ENCODE measurements around the gene SLC25A31. TPM values are rescaled to one million over a fixed set of nuclear protein-coding genes. Genes with fewer than 3 reads are reported as not detected.
A peak's percentile ranks its signal among the peaks of the same experiment; 100 is the strongest.

SLC25A31 gene
- polyA plus RNA-seq, 4 donors: not detected

DNA sequence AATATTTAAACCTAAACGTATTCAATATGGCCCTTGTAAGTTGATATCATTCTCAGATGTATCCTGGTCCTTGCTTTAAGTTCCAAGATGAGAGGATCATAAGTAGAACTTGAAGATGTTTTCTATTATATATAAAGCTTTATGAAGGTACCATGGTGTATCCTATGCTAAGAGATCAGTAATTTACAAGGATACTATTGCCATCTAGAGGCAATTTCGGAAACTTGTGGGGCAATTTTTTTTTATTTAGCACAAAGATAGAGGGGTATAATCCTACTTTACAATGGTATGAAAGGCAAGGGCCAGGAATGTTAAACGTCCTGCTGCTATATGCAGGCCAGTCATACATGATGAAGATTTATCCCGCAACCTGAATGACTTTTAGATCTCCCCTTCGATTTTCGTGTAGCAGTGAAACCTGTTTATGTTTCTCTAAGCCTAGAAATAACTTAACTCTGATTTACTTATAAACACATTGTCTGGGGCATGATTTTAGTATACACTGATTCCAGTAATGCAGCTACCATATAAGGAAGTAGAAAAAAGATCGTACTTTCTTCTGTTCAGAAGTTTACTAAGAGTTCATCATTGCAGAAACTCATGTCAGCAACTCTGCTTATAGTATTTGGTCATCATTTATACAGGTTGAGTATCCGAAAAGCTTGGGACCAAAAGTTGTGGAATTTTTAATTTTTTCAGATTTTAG is 2.6 kb downstream of the SLC25A31 start:
- 19 to 22% (median 19%) methylated on average over 8 of the region's 8 CpGs for WGBS, 3 donors
- FAIRE-seq (peak; percentile 74), DNase-seq (peak; percentile 37 to 46)
- Histone ChIP-seq H3K4me1 (ENCODE audit: control insufficient read depth in 3 of 3, insufficient read depth in 2 of 3, low read depth in 1 of 3, low read length in 2 of 3) (no peaks in the 10 kb centered on the region), H3K9me3 (ENCODE audit: control insufficient read depth in 2 of 2, insufficient read depth in 1 of 2, low read depth in 1 of 2, low read length in 1 of 2) (no peaks in the 10 kb centered on the region), H3K27ac (ENCODE audit: low read depth in 1 of 3, low read length in 2 of 3) (no peak overlapping the region), H3K27me3 (ENCODE audit: control insufficient read depth in 3 of 3, insufficient read depth in 3 of 3, low read length in 3 of 3) (no peaks in the 10 kb centered on the region), H3K36me3 (ENCODE audit: control insufficient read depth in 3 of 3, insufficient read depth in 2 of 3, low read depth in 1 of 3, low read length in 3 of 3) (no peaks in the 10 kb centered on the region), H3K4me3 (ENCODE audit: low read depth in 1 of 3, low read length in 3 of 3) (no peak overlapping the region)

- DNase-seq (no peak), FAIRE-seq (no peak)
- H3K4me3 ChIP-seq (ENCODE audit: low read depth in 1 of 3, low read length in 3 of 3): no peak overlapping the region
- H3K9me3 ChIP-seq (ENCODE audit: control insufficient read depth in 2 of 2, insufficient read depth in 1 of 2, low read depth in 1 of 2, low read length in 1 of 2): no peaks in the 10 kb centered on the region
- H3K4me1 ChIP-seq (ENCODE audit: control insufficient read depth in 3 of 3, insufficient read depth in 2 of 3, low read depth in 1 of 3, low read length in 2 of 3): no peaks in the 10 kb centered on the region
- H3K36me3 ChIP-seq (ENCODE audit: control insufficient read depth in 3 of 3, insufficient read depth in 2 of 3, low read depth in 1 of 3, low read length in 3 of 3): no peaks in the 10 kb centered on the region
- H3K27ac ChIP-seq (ENCODE audit: low read depth in 1 of 3, low read length in 2 of 3): no peak overlapping the region
- no peaks in the 10 kb centered on the region for H3K27me3 ChIP-seq (ENCODE audit: control insufficient read depth in 3 of 3, insufficient read depth in 3 of 3, low read length in 3 of 3)
- WGBS, 3 donors: 82 to 91% (median 82%) methylated on average over 2 of the region's 2 CpGs
These were observed 4.8 kb downstream of the SLC25A31 start for GRCh38 chr4:127734976-127735375.

- no peaks in the 10 kb centered on the region for H3K4me1 ChIP-seq (ENCODE audit: control insufficient read depth in 3 of 3, insufficient read depth in 2 of 3, low read depth in 1 of 3, low read length in 2 of 3)
- 37 to 48% (median 47%) methylated on average over 4 of the region's 4 CpGs for WGBS, 3 donors
- H3K4me3 ChIP-seq (ENCODE audit: low read depth in 1 of 3, low read length in 3 of 3): no peak overlapping the region
- no peaks in the 10 kb centered on the region for H3K36me3 ChIP-seq (ENCODE audit: control insufficient read depth in 3 of 3, insufficient read depth in 2 of 3, low read depth in 1 of 3, low read length in 3 of 3)
- no peak overlapping the region for H3K27ac ChIP-seq (ENCODE audit: low read depth in 1 of 3, low read length in 2 of 3)
- H3K27me3 ChIP-seq (ENCODE audit: control insufficient read depth in 3 of 3, insufficient read depth in 3 of 3, low read length in 3 of 3): no peaks in the 10 kb centered on the region
- FAIRE-seq (no peak), DNase-seq (no peak)
- no peaks in the 10 kb centered on the region for H3K9me3 ChIP-seq (ENCODE audit: control insufficient read depth in 2 of 2, insufficient read depth in 1 of 2, low read depth in 1 of 2, low read length in 1 of 2)
These were observed 7.1 kb downstream of the SLC25A31 start for GRCh38 chr4:127737295-127737694.

- FAIRE-seq: no peak
- Histone ChIP-seq H3K4me1 (ENCODE audit: control insufficient read depth in 3 of 3, insufficient read depth in 2 of 3, low read depth in 1 of 3, low read length in 2 of 3) (no peaks in the 10 kb centered on the region), H3K27ac (ENCODE audit: low read depth in 1 of 3, low read length in 2 of 3) (no peak overlapping the region), H3K4me3 (ENCODE audit: low read depth in 1 of 3, low read length in 3 of 3) (no peak overlapping the region), H3K27me3 (ENCODE audit: control insufficient read depth in 3 of 3, insufficient read depth in 3 of 3, low read length in 3 of 3) (no peaks in the 10 kb centered on the region), H3K9me3 (ENCODE audit: control insufficient read depth in 2 of 2, insufficient read depth in 1 of 2, low read depth in 1 of 2, low read length in 1 of 2) (no peaks in the 10 kb centered on the region), H3K36me3 (ENCODE audit: control insufficient read depth in 3 of 3, insufficient read depth in 2 of 3, low read depth in 1 of 3, low read length in 3 of 3) (no peaks in the 10 kb centered on the region)
- DNase-seq: no peak
- 94 to 100% (median 97%) methylated on average over 1 of the region's 1 CpG for WGBS, 3 donors
These were observed 11.0 kb downstream of the SLC25A31 start for GRCh38 chr4:127741247-127741646.

GRCh38 chr4:127747883-127748282 is 17.7 kb downstream of the SLC25A31 start:
- Histone ChIP-seq H3K27me3 (ENCODE audit: control insufficient read depth in 3 of 3, insufficient read depth in 3 of 3, low read length in 3 of 3) (no peaks in the 10 kb centered on the region), H3K36me3 (ENCODE audit: control insufficient read depth in 3 of 3, insufficient read depth in 2 of 3, low read depth in 1 of 3, low read length in 3 of 3) (no peaks in the 10 kb centered on the region), H3K4me1 (ENCODE audit: control insufficient read depth in 3 of 3, insufficient read depth in 2 of 3, low read depth in 1 of 3, low read length in 2 of 3) (no peaks in the 10 kb centered on the region), H3K9me3 (ENCODE audit: control insufficient read depth in 2 of 2, insufficient read depth in 1 of 2, low read depth in 1 of 2, low read length in 1 of 2) (peaks cover 0 to 17% of the 10 kb centered on the region in 2 donors), H3K4me3 (ENCODE audit: low read depth in 1 of 3, low read length in 3 of 3) (no peak overlapping the region), H3K27ac (ENCODE audit: low read depth in 1 of 3, low read length in 2 of 3) (no peak overlapping the region)
- DNase-seq: no peak
- FAIRE-seq: no peak
- 71 to 91% (median 84%) methylated on average over 4 of the region's 4 CpGs for WGBS, 3 donors

DNA sequence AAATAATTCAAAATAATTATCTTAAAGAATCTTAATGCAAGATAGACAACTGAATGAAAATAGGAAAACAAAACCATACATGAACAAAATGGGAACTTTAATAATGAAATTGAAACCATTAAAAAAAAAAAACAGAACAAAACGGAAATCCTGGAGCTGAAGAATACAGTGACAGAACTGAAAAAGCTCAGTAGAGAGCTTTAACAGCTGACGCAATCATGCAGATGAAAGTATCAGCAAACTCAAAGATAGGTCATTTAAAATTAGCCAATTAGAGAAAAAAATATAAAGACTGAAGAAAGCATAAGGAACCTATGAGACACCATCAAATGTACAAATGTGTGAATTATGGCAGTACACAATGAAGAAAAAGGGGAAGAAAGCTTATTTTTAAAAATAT is 18.8 kb downstream of the SLC25A31 start:
- no peak overlapping the region for H3K4me3 ChIP-seq (ENCODE audit: low read depth in 1 of 3, low read length in 3 of 3)
- DNase-seq: no peak
- WGBS, 3 donors: 80 to 88% (median 86%) methylated on average over 2 of the region's 2 CpGs
- no peaks in the 10 kb centered on the region for H3K27me3 ChIP-seq (ENCODE audit: control insufficient read depth in 3 of 3, insufficient read depth in 3 of 3, low read length in 3 of 3)
- H3K4me1 ChIP-seq (ENCODE audit: control insufficient read depth in 3 of 3, insufficient read depth in 2 of 3, low read depth in 1 of 3, low read length in 2 of 3): no peaks in the 10 kb centered on the region
- FAIRE-seq: no peak
- H3K9me3 ChIP-seq (ENCODE audit: control insufficient read depth in 2 of 2, insufficient read depth in 1 of 2, low read depth in 1 of 2, low read length in 1 of 2): peaks cover 0 to 17% of the 10 kb centered on the region in 2 donors
- H3K27ac ChIP-seq (ENCODE audit: low read depth in 1 of 3, low read length in 2 of 3): no peak overlapping the region
- H3K36me3 ChIP-seq (ENCODE audit: control insufficient read depth in 3 of 3, insufficient read depth in 2 of 3, low read depth in 1 of 3, low read length in 3 of 3): no peaks in the 10 kb centered on the region

DNA sequence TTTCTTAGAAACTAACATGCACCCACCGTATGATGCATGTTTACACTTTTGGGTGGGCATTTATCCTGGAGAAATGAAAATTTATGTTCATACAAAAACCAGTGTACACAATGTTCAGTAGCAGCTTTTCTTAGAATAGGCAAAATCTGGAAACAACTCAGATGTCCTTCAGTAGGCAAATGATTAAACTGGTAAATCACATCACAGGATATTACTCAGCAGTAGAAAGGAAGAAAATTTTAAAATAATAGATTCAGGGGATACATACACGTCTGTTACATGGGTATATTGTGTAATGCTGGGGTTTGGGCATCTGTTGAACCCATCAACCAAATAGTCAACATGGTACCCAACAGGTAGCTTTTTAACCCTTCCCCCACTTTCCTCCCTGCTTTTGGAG is 26.7 kb downstream of the SLC25A31 start:
- no peak for FAIRE-seq
- WGBS, 3 donors: 76 to 78% (median 76%) methylated on average over 2 of the region's 2 CpGs
- Histone ChIP-seq H3K27ac (ENCODE audit: low read depth in 1 of 3, low read length in 2 of 3) (no peak overlapping the region), H3K27me3 (ENCODE audit: control insufficient read depth in 3 of 3, insufficient read depth in 3 of 3, low read length in 3 of 3) (no peaks in the 10 kb centered on the region), H3K4me3 (ENCODE audit: low read depth in 1 of 3, low read length in 3 of 3) (no peak overlapping the region), H3K4me1 (ENCODE audit: control insufficient read depth in 3 of 3, insufficient read depth in 2 of 3, low read depth in 1 of 3, low read length in 2 of 3) (no peaks in the 10 kb centered on the region), H3K36me3 (ENCODE audit: control insufficient read depth in 3 of 3, insufficient read depth in 2 of 3, low read depth in 1 of 3, low read length in 3 of 3) (no peaks in the 10 kb centered on the region), H3K9me3 (ENCODE audit: control insufficient read depth in 2 of 2, insufficient read depth in 1 of 2, low read depth in 1 of 2, low read length in 1 of 2) (no peaks in the 10 kb centered on the region)
- DNase-seq: no peak

DNA sequence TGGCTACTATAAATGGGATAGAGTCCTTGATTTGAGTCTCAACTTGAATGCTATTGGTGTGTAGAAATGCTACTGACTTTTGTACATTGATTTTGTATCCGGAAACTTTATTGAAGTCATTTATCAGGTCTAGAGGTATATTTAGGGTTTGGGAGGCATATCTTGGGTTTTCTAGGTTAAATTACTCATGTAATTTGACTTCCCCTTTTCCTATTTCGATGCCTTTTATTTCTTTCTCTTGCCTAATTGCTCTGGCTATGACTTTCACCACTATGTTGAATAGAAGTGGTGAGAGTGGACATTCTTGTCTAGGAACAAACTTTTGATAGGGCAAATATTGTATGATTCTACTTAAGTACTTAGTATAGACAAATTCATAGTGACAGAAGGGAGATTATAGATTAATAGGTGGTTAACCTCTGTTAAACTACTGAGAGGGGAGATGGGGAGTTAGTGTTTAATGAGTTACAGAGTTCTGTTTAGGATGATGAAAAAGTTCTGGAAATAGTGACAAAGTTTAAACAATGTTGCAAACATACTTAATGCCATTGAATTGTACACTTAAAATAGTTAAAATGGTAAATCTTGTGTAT is 29.1 kb downstream of the SLC25A31 start:
- no peak for FAIRE-seq
- Histone ChIP-seq H3K4me1 (ENCODE audit: control insufficient read depth in 3 of 3, insufficient read depth in 2 of 3, low read depth in 1 of 3, low read length in 2 of 3) (no peaks in the 10 kb centered on the region), H3K4me3 (ENCODE audit: low read depth in 1 of 3, low read length in 3 of 3) (no peak overlapping the region), H3K9me3 (ENCODE audit: control insufficient read depth in 2 of 2, insufficient read depth in 1 of 2, low read depth in 1 of 2, low read length in 1 of 2) (no peaks in the 10 kb centered on the region), H3K27ac (ENCODE audit: low read depth in 1 of 3, low read length in 2 of 3) (no peak overlapping the region), H3K27me3 (ENCODE audit: control insufficient read depth in 3 of 3, insufficient read depth in 3 of 3, low read length in 3 of 3) (no peaks in the 10 kb centered on the region), H3K36me3 (ENCODE audit: control insufficient read depth in 3 of 3, insufficient read depth in 2 of 3, low read depth in 1 of 3, low read length in 3 of 3) (no peaks in the 10 kb centered on the region)
- WGBS, 3 donors: 63 to 81% (median 67%) methylated on average over 2 of the region's 2 CpGs
- no peak for DNase-seq

DNA sequence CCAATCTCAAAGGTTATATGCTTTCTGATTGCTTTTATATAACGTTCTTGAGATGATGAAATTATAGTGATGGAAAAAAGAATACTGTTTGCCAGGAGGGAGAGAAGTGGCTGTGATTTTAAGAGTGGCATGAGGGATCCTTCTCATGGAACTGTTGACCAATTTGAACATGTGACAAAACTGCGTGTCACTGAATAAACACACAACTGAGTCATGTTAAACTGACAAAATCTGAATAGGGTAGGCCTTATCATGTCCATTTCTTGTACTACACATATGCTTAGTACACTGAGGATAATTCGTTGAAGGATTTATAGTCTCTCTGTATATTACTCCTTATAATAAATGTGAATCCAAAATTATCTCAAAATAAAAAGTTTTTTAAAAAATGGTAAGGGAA is 29.7 kb downstream of the SLC25A31 start:
- Histone ChIP-seq H3K4me1 (ENCODE audit: control insufficient read depth in 3 of 3, insufficient read depth in 2 of 3, low read depth in 1 of 3, low read length in 2 of 3) (no peaks in the 10 kb centered on the region), H3K9me3 (ENCODE audit: control insufficient read depth in 2 of 2, insufficient read depth in 1 of 2, low read depth in 1 of 2, low read length in 1 of 2) (no peaks in the 10 kb centered on the region), H3K4me3 (ENCODE audit: low read depth in 1 of 3, low read length in 3 of 3) (no peak overlapping the region), H3K27ac (ENCODE audit: low read depth in 1 of 3, low read length in 2 of 3) (no peak overlapping the region), H3K27me3 (ENCODE audit: control insufficient read depth in 3 of 3, insufficient read depth in 3 of 3, low read length in 3 of 3) (no peaks in the 10 kb centered on the region), H3K36me3 (ENCODE audit: control insufficient read depth in 3 of 3, insufficient read depth in 2 of 3, low read depth in 1 of 3, low read length in 3 of 3) (no peaks in the 10 kb centered on the region)
- no peak for FAIRE-seq
- WGBS, 3 donors: 55 to 69% (median 67%) methylated on average over 3 of the region's 3 CpGs
- DNase-seq: no peak
